GM10248 (cell line): ENCODE measurements around the gene SARS2.

Experiments
- CTCF ChIA-PET: fragments of 300-600 bp; sonication (Branson Sonifier 250); formaldehyde crosslinking; extraction: SDS; loops from one replicate; lab custom pipeline; 2021; ENCODE audit warnings: antibody characterized with exemption; lab: Yijun Ruan, JAX
- POLR2A ChIA-PET: fragments of 350-650 bp; sonication (Branson Sonifier 250); formaldehyde crosslinking; extraction: SDS; loops from one replicate; lab custom pipeline; 2020; ENCODE audit warnings: antibody characterized with exemption; lab: Yijun Ruan, JAX
- DNase-seq: peaks from one replicate; pipeline ENCODE4 v3.0.0; 2012; ENCODE audit errors: extremely low spot score
- TF ChIP-seq, protein P1 (sequence below): IDR thresholded peaks from 2 replicates; pipeline ENCODE4 v1.5.1; 2012; ENCODE audit warnings: mild to moderate bottlenecking, low read depth; ENCODE audit errors: extremely low read depth, missing control alignments, control extremely low read depth

The SARS2 gene

GRCh38 chr19:38929929-38930775 lies at the start of gene SARS2:
Gene SARS2 (minus strand): TSS chr19:38930763. CDS start chr19:38930736, 27 bp downstream.
- POLR2A ChIA-PET: no interaction called here
- CTCF ChIA-PET: interaction anchor here (0.7 to 4.7 kb wide), 67 partner anchors 8 to 536 kb away, joined by 3 to 31 read pairs (median 4); partner anchors contain the start of genes ACTN4, CCER2, FAM98C and NFKBIB
- TF ChIP-seq, protein P1, sequence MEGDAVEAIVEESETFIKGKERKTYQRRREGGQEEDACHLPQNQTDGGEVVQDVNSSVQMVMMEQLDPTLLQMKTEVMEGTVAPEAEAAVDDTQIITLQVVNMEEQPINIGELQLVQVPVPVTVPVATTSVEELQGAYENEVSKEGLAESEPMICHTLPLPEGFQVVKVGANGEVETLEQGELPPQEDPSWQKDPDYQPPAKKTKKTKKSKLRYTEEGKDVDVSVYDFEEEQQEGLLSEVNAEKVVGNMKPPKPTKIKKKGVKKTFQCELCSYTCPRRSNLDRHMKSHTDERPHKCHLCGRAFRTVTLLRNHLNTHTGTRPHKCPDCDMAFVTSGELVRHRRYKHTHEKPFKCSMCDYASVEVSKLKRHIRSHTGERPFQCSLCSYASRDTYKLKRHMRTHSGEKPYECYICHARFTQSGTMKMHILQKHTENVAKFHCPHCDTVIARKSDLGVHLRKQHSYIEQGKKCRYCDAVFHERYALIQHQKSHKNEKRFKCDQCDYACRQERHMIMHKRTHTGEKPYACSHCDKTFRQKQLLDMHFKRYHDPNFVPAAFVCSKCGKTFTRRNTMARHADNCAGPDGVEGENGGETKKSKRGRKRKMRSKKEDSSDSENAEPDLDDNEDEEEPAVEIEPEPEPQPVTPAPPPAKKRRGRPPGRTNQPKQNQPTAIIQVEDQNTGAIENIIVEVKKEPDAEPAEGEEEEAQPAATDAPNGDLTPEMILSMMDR: peak; percentile 95
- peak; percentile 97 for DNase-seq

DNA sequence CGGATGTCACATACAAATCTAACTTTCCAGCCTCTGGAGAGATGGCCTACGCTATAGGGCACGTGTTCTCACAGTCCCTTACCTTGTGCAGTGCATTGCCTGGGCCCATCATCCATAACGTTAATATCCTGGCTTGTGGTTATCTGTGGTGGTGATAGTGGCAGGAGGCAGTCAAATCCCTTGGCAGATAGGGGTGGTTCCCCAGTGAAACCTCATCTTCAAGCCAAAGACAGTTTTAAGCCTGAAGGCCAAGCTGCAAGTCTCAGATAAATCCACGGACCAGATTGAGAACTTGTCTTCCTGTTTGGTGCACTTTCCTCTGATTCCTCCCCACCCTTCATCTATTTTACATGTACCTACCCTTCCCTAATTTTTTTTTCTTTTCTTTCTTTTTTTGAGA lies 49.2 kb upstream of the SARS2 start:
- POLR2A ChIA-PET: no interaction called here
- TF ChIP-seq, protein P1: no peak
- no peak for DNase-seq
- CTCF ChIA-PET: no interaction called here

- no peak for DNase-seq
- ChIA-PET CTCF (interaction anchor here (1.0 to 1.9 kb wide), 4 partner anchors 16 to 434 kb away, joined by 3 to 6 read pairs (median 3); no protein-coding TSS in a partner anchor), POLR2A (interaction anchor here (0.6 to 1.4 kb wide), 2 partner anchors 18 to 36 kb away, joined by 3 to 4 read pairs; no protein-coding TSS in a partner anchor)
- TF ChIP-seq, protein P1: no peak
These were observed 47.7 kb upstream of the SARS2 start for GRCh38 chr19:38978326-38978689.

- ChIA-PET POLR2A (interaction anchor here (0.6 to 1.4 kb wide), 2 partner anchors 19 to 36 kb away, joined by 3 to 4 read pairs; no protein-coding TSS in a partner anchor), CTCF (interaction anchor here (0.8 to 2.6 kb wide), 11 partner anchors 11 to 434 kb away, joined by 3 to 20 read pairs (median 4); no protein-coding TSS in a partner anchor)
- DNase-seq: peak; percentile 80
- TF ChIP-seq, protein P1: no peak
These were observed 47.1 kb upstream of the SARS2 start for GRCh38 chr19:38977445-38978325.

DNA sequence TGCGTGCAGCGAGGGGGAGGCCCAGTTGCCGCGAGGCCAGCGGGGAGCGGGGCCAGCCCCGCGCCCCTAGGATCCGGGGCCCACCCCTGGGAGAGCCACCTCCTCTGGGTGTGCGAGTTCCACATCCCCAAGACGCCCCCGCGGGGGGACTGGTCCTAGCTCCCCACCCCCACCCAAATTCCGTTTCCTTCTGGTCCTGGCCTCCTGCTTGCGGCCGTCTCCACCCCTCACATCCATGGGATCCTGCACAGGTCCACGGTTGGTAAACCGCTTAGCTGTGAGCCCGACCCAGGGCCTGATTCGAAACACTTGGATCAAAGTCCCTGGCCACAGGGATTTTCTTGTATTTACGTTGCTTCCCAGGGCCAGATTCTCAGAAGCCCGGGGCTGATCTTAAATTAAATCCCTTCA lies 45.3 kb upstream of the SARS2 start:
- no peak for DNase-seq
- ChIA-PET POLR2A (no interaction called here), CTCF (interaction anchor here (0.7 to 2.6 kb wide), 12 partner anchors 9 to 573 kb away, joined by 3 to 20 read pairs (median 4); partner anchors contain the start of gene FAM98C)
- TF ChIP-seq, protein P1: no peak
